Measurements from ENCODE around the gene PTCHD1.

DNA sequence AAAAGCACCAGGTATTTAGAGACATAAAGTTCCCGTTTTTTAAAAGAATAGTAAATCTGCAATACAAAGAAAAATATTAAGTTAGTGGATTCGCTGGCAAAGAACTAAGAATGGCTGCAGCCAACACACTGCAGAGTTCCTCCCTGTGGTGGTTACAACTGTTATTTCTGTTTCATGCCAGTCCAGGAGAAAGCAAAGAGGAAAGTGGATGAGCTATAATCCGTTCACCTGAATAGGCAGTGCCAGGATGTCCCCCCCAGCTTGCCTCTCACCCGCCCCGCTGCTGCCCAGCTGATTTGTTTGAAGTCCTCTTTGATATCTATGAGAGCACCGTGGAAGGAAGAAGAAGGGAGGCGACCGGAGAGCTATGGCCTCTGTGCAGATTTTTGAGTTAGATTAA is 63.9 kb downstream of the PTCHD1 start:
- TF ChIP-seq GATA2 (IDR thresholded peaks at IDR 0.05; ENCODE audit: low read depth, low read length) (no peak), GATA3 (IDR thresholded peaks at IDR 0.05; ENCODE audit: low read depth, low read length) (no peak)
